ENCODE data around the gene VPS37B.

VPS37B gene

DNA sequence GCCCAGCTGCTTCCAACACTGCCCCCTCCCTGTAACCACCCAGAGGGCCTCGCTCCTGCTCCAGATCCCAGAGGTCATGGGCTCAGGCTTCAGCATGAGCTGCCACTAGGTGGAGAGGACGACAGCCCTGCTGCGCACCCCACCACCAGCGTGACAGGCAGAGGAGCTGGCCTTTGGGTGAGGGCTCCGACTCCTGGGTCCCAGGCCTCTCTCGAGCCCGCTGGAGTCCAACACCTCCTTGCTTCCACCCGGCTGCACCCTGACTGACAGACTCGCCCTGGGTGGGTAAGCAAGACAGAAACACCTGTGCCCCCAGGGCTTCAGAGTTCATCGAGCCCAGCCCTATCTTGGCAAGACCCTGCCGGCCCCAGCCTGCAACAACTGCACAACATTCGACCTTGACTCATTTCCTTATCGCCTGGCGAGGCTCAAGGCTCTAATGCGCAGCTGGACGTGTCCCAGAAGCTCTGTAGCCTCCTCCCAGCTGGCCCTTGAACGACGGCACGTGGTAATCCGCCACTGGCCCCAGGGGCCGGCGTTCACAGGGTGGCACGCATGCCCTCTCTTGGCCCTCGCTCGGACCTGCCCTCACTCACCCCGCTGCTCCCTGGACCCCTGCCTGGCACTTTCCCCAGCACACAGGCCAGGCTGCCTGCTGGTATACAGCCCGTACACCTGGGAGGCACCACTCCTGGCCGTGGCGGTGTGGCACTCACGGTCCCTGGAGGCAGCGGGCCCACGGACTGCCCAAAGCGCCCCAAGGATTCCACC lies 28.0 kb downstream of the VPS37B start:
- DNase-seq (ENCODE audit: low read depth in 1 of 2, low spot score in 1 of 2), result no peak

DNA sequence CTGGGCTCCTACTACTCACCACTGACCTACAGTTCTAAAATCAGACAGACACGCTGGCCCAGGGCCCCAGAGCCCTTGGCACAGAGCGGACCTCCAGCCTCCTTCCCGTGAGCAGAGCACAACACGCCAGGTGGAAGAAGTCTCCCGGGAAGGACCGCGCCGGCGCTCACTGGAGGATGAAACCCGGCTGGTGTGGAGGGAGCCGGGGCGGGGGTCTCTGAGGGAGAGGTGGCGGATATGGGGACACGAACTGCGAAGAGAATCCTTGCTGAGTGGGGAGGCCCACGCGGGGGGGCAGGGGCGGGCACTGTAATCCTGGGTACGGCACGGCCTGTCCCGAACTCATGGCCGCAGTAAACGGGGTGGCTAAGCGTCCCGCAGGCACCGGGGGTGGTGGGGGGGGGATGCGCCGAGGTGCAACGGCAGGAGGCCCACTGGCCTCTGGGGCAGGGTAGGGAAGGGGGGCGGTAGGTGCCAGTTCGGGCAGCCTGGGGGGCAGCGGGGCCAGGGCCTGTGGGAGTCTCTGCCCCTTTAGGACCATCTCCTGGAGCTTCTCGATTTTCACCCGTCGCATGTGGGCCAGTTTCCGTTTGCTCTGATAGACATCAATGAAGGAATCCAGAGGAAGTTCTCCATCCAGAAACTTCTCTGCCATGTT lies 28.8 kb downstream of the VPS37B start:
- no peak for DNase-seq (ENCODE audit: low read depth in 1 of 2, low spot score in 1 of 2)

DNA sequence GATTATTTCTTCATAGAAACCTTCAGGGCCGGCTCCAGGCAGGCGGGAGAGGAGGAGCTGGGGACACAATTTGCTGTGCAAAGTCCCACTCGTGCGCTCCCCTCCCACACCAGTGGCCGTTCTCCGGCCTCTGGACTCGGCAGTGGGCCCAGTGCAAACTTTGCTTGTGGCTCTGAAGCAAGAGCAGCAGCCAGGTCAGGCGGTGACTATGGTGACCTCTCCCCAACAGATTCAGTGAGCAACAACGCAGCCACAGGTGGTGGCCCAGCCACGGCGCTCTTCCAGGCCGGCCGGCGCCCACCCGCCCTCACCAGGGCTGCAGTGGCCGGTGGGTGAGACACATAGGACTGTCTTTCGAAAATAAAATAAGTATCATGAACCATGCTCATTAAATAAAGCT lies 29.5 kb downstream of the VPS37B start:
- no peak for DNase-seq (ENCODE audit: low read depth in 1 of 2, low spot score in 1 of 2)

DNA sequence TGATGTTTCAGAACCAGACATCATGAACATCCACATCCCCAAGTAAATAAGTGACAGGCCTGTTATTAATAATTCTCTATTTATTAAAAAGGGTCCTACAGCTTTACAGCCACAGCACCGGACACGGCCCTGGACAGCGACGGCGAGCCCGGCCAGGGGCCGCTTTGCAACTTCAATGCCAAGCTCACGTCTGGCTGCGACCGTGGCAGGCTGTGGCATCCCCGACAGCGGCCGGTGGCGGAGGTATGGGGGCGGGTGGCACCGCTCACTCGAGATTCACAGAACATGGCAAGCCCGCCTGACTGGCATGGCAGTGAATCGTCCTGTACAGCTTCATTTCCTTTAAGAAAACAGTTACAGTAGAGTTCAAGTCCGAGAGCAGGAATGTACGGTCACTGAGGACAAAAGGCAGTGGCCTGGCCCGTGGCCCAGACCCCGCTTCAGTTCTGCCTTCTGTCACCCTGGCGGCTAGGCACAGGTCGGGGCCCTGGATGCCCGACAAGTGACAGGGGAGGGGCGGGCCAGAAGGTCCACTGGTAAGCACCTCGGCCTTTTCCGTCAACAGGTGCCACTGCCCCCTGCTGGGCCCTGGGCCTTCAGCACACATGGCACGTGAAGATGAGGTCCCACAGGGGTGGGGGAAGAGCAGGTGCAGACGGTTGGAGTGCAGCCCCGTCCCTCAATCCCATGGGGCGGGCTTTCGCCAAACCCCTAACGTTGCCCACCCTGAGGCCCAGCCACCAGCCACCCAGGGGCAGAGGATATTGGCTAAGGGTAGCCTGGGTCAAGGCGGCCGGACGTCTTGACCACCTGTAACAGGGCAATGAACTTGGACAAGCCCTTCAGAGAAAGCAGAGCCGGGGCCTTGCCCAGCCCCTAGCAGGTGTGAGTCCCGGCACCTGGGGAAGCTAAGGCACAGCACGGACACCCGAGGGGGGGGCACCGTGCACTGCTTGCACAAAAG lies 30.4 kb downstream of the VPS37B start:
- DNase-seq (ENCODE audit: low read depth in 1 of 2, low spot score in 1 of 2), result no peak

DNA sequence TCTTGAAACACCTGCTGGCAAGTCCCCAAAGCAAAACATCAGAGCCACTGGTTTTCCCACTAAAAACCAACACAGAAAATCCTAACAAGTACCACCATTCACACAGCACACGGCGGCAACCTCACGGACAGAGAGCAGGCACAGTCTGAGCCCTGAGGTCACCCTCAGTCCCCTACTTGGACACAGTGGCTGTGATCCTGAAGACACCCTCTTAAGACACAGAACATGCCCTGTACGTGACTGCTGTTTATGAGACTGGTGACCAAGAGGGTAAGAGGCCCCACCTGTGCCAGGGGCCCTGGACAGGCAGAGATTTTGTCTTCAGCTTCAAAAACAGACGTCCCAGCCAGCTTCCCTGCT lies 31.1 kb downstream of the VPS37B start:
- DNase-seq (ENCODE audit: low read depth in 1 of 2, low spot score in 1 of 2), result no peak

DNA sequence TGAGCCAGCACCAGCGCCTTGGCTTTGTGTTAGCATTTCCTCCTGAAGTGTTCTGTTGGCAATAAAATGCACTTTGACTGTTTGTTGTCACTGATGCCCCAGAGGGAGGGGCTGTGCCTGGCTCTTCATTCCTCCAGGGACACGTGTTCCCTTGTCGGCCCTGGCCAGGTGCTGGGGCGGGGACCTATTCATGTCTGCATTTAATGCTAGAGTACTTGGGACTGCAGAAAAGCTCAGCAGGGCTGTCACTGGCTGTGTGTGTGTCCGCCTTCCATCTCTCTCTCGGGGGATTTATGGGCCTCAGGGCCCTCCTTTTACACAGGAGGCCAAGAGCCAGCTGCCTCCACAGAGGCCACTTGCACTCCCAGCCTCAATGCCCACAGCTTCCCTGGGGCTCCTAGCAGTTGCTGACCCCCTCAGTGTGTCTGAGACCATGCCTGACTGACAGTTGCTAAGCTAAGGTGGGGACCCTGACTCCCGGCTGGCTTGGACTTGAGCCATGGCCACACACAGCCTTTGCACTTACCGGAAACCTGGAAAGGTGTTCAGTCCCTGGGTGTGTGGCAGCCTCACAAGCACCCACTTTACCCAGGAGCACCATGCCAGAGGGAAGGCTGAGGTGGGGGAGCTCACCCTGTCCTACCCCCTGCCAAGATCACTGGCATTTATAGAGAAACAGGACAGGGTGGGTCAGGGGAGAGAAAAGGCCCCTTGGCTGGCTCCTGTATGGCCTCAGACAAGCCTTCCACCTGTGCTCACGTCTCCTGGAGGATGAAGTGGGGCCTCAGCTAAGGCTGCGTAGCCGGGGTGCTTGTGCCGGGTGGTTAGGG lies 32.8 kb downstream of the VPS37B start:
- no peak for DNase-seq (ENCODE audit: low read depth in 1 of 2, low spot score in 1 of 2)

DNA sequence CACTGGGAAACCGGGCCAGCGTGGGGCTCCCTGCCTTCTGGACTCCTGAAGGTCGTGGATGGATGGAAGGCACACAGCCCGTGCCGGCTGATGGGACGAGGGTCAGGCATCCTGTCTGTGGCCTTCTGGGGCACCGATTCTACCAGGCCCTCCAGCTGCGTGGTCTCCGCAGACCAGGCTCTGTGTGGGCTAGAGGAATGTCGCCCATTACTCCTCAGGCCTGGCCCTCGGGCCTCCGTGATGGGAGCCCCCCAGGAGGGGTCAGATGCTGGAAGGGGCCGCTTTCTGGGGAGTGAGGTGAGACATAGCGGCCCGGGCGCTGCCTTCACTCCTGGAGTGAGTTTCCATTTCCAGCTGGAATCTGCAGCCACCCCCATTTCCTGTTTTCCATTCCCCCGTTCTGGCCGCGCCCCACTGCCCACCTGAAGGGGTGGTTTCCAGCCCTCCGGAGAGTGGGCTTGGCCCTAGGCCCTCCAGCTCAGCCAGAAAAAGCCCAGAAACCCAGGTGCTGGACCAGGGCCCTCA lies 33.8 kb downstream of the VPS37B start:
- no peak for DNase-seq (ENCODE audit: low read depth in 1 of 2, low spot score in 1 of 2)

DNA sequence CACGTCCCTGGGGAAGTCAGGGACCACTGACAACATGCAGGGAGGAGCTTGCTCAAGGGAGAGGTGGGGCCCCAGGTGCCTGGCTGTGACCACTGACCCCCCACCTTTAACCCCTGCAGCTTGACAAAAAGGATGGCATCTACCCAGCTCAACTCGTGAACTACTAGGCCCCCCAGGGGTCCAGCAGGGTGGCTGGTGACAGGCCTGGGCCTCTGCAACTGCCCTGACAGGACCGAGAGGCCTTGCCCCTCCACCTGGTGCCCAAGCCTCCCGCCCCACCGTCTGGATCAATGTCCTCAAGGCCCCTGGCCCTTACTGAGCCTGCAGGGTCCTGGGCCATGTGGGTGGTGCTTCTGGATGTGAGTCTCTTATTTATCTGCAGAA lies 34.3 kb downstream of the VPS37B start:
- no peak for DNase-seq (ENCODE audit: low read depth in 1 of 2, low spot score in 1 of 2)

DNA sequence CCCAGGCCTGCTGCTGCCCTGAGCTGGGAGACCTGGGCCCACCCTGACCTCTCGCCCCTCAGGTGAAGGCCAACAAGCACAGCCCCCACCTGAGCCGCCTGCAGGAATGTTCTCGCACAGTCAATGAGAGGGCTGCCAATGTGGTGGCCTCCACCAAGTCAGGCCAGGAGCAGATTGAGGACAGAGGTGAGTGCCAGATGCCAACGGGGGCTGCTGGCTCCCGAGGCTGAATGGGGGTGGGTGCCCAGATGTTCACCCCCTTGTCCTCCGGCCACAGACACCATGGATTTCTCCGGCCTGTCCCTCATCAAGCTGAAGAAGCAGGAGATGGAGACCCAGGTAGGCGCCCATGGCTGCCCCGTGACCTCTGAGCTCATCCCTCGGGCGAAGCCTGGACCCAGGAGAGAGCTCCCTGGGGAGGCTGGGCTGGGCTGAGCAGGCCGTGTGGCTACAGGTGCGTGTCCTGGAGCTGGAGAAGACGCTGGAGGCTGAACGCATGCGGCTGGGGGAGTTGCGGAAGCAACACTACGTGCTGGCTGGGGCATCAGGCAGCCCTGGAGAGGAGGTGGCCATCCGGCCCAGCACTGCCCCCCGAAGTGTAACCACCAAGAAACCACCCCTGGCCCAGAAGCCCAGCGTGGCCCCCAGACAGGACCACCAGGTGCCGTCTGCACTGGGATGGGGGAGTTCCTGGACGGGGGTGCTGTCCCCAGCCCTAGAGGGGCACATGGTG lies 34.9 kb downstream of the VPS37B start:
- DNase-seq (ENCODE audit: low read depth in 1 of 2, low spot score in 1 of 2), result no peak

DNA sequence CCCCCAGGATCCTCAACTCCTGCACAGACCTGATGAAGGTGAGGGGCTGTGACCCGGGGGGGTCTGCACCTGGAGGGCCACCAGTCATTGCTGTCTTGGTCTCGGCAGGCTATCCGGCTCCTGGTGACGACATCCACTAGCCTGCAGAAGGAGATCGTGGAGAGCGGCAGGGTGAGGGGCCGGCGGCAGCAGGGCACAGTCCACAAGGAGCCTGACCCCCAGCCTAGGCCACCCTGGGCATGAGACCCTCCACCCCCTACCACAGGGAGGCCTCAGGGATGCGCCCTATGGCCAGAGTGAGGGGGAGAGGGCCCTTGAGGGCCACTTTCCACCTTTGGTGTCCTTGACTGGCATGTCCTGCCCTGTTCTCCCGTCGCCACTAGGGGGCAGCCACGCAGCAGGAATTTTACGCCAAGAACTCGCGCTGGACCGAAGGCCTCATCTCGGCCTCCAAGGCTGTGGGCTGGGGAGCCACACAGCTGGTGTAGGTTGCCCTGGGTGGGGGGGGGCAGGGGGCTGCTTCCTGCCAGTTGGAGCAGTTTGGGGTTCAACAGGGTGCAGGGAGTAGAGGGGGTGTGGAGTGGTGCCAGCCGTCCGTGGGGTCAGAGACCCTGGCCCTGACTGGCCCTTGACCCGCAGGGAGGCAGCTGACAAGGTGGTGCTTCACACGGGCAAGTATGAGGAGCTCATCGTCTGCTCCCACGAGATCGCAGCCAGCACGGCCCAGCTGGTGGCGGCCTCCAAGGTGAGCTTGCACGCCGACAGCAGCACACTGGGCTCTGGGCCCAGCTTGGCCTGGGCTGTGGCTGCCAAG lies 35.7 kb downstream of the VPS37B start:
- peak; percentile 62 to 77 for DNase-seq (ENCODE audit: low read depth in 1 of 2, low spot score in 1 of 2)

DNA sequence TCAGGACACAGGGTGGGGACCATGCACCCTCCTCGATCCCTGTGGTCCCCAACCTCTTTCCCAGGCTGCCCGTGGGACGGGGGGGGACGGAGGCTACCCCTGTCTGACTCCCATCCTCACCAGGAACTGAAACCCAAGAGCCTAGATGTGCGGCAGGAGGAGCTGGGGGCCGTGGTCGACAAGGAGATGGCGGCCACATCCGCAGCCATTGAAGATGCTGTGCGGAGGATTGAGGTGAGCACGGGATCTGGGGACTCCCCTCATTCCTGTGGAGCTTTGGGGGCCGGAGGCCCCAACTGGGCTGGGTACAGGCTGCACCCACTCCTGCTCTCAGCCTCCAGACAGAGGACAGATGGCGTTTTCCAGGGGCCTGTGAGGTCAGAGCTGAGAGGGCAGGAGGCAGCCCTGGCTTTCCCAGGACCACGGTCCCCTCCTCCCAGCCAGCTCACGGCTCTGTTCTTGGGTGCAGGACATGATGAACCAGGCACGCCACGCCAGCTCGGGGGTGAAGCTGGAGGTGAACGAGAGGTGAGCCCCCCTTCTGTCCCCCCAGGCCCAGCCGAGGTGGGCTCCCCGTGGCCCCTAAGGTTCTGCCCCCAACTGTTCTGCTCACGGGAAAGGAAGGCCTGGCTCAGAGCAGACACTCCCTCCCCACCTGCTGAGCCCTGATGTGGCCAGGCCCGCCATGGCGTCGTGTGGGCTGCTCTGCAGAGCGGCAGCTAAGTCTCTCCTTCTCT lies 36.5 kb downstream of the VPS37B start:
- no peak for DNase-seq (ENCODE audit: low read depth in 1 of 2, low spot score in 1 of 2)

DNA sequence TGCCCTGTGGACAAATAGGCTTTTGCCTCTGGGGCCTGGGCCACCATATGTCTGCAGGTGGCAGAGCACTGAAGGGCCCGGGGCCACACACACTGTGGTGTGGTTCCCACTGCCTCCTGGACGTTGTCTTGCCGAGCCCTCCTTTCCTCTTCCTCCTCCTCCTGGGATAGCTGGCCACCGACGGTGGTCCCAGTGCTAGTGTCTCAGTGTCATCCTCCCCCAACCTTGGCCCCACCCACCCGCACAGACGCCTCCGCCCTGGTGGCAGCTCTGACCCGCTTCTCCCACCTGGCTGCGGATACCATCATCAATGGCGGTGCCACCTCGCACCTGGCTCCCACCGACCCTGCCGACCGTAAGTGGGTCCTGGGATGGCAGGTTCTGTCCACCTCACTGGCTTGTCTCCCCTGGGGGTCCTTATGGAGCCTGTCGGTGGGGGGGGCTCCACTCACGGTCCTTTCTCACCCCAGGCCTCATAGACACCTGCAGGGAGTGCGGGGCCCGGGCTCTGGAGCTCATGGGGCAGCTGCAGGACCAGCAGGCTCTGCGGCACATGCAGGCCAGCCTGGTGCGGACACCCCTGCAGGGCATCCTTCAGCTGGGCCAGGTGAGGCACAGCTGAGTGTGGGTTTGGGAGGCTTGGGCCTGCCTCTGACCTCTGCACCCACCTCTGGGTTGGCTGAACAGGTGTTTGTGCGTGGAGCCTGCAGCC lies 37.2 kb downstream of the VPS37B start:
- DNase-seq (ENCODE audit: low read depth in 1 of 2, low spot score in 1 of 2), result no peak

DNA sequence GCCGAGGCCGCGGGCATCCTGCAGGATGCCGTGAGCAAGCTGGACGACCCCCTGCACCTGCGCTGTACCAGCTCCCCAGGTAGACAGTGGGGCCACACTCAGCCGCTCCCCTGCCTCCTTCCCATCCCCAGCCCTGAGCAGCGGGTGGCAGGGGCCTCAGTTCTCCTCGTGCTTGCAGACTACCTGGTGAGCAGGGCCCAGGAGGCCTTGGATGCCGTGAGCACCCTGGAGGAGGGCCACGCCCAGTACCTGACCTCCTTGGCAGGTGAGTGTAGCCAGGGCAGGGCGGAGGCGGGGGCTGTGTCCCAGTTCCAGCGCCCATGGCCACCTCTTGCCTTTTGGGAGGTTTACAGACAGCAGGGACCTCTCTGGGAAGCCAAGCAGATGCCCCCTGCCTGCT lies 37.8 kb downstream of the VPS37B start:
- no peak for DNase-seq (ENCODE audit: low read depth in 1 of 2, low spot score in 1 of 2)

DNA sequence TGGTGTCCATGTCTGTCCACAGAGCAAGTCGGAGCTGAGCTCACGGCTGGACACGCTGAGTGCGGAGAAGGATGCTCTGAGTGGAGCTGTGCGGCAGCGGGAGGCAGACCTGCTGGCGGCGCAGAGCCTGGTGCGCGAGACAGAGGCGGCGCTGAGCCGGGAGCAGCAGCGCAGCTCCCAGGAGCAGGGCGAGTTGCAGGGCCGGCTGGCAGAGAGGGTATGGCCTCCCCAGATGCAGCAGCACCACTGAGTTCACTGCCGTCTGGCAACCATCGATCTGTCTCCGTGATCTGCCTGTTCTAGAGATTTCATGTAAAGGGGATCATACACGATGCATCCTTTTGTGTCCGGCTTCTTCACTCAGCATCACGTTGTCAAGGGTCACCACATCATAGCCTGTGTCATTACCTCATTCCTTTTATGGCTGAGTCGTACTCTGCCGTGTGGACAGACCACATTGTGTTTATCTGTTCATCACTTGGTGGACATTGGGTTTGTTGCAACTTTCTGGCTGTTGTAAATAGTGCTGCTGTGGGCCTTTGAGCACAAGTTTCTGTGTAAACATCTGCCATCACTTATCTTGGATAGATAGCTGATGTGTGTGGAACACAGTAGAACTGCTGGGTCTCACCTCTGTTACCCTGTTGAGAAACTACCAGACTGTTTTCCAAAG lies 38.8 kb downstream of the VPS37B start:
- DNase-seq (ENCODE audit: low read depth in 1 of 2, low spot score in 1 of 2), result no peak

DNA sequence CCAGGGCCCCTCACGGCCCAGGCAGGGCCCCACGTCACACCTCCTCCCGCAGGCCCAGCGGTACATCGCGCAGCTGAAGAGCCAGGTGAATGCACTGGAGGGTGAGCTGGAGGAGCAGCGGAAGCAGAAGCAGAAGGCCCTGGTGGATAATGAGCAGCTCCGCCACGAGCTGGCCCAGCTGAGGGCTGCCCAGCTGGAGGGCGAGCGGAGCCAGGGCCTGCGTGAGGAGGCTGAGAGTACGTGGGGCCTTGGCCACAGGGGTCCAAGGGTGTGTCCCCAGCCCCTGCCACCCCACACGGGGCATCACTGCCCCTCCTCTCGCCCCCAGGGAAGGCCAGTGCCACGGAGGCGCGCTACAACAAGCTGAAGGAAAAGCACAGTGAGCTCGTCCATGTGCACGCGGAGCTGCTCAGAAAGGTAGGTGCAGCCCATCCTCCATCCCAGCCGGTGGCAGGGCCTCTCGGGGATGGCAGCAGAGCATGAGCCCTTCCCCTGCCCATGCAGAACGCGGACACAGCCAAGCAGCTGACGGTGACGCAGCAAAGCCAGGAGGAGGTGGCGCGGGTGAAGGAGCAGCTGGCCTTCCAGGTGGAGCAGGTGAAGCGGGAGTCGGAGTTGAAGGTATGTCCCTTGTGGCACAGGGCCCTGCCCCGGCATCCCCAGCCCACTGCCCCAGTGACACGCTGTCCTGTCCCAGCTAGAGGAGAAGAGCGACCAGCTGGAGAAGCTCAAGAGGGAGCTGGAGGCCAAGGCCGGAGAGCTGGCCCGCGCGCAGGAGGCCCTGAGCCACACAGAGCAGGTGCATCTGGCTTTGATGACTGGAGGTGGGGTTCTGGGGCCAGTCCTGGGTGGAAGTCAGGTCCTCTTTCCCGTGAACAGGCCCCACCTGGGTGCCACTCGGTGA lies 39.7 kb downstream of the VPS37B start:
- DNase-seq (ENCODE audit: low read depth in 1 of 2, low spot score in 1 of 2), result no peak

DNA sequence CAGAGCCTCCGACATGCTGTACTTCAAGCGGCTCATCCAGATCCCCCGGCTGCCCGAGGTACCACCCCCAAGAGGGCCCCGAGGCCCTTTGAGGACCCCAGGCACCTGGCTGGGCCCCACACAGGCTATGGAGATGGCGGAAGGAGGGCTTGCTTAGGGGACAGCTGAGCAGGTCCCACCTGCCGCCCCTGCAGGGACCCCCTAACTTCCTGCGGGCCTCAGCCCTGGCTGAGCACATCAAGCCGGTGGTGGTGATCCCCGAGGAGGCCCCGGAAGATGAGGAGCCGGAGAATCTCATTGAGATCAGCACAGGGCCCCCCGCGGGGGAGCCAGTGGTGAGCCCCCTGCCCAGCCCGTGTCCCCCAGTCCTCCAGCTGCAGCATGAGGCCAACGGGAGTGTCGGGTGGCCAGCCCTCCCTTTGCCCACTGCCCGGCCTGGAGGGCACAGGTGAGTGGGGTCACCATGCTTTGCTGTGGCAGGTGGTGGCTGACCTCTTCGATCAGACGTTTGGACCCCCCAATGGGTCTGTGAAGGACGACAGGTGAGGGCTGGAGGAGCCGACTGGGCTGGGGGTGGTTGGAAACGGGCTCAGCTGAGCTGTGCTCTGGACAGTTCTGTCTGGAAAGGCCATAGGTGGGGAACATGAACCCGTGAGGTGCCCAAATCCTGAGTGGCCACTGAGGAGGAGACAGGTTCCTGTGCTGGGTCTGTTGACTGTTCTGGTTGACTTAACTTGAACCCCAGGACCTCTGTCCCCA lies 40.7 kb downstream of the VPS37B start:
- DNase-seq (ENCODE audit: low read depth in 1 of 2, low spot score in 1 of 2), result no peak
